HT-29 (cell line): ENCODE data around the gene PHC2. TPM values are rescaled to one million over a fixed set of nuclear protein-coding genes. Genes with fewer than 3 reads are reported as not detected.

Experiments
- DNase-seq: peaks from one replicate; pipeline ENCODE4 v3.0.0-alpha.2; 2015; ENCODE audit warnings: low spot score
- total RNA-seq: library from RNA; depleted of rRNA; stranded (reverse); fragments of >200 nt; shearing (Covaris generic); gene quantifications from 2 replicates; pipeline ENCODE4 v1.2.3, GENCODE V29; 2014

The PHC2 gene
- total RNA-seq, 1 experiment from 2014 or later = 166 TPM

DNA sequence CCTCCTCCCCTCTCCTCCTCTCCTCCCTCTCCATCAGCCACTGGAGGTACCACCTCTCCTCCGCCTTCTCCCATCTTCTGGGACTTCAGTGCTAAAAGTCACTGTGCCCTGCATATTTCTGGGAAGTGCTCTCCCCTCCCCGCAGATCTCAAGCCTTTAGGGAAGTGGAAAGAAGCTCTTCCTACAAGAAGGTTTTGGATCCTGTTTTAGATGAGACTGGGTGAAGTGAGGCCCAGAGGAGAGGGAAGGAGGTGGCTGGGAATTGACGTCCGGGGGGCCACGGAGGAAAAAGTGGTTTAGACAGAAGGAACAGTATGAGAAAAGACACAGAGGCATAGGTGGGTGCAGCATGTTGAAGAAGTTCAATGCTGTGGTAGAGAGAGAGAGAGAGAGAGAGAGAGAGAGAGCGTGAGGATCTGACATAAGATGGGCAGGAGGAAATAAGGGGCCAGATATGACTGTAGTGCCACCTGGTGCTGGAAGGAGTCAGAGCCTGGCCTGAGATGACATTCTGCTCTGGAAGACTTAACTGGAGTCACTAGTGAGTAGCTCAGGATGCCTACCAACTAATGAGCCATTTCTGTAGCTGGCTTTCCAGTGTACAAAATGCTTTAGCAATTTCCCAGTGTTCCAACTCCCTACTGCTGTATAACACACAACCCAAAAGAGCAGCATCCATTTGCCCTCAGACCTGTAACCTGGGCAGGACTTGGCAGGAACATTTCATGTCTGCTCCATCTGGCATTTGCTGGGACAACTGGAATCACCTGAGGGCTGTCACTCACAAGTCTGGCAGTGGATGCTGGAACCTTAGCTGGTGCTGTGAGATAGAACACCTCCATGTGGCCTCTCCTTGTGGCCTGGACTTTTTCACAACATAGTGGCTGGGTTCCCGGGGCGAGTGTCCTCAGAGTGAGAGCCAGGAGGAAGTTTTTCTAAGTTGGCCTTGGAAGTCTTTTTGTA, 24.9 kb upstream of the PHC2 start:
- DNase-seq = peak; percentile 70

DNA sequence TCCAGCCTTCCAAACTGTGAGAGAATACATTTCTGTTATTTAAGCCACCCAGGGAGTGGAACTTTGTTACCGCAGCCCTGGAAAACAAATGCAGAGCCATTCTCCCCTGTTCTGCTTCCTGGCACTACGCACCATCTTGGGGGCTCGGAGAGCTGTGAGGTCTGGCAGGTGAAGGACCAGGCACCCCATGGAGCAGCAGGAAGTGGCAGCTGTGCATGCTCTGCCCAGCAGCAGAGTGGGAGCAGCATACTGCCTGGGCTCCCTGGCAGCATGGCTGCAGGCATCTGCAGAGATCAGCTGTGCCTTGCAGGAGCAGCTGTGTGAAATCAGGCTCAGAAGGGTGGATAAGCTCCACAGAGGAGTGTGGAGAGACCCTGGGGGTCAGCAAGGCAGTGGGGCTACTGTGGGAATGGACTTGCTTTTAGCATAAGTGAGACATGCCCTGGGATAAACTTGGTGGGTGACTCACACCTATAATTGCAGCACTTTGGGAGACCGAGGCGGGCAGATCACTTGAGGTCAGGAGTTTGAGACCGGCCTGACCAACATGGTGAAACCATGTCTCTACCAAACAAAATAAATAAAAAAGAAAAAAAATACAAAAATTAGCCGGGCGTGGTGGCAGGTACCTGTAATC, 23.9 kb upstream of the PHC2 start:
- no peak for DNase-seq

DNA sequence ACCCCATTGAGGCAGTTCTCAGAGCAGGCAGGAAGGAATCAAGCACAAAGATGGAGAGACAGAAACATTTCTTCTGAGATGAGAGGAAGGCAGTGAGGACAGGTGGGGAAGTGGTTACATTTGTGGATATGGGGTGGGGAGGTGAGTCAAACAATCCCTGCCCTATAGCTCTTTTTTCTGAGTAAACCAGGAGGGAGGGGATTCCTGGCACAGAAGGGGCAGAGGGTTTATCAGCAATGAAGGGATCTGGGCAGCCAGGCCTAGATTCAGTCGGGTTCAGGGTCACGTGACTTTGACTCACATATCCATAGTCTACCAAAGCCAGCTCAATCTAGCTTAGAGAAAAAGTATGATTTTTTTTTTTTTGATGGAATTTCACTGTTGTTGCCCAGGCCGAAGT, 15.7 kb upstream of the PHC2 start:
- DNase-seq = no peak

DNA sequence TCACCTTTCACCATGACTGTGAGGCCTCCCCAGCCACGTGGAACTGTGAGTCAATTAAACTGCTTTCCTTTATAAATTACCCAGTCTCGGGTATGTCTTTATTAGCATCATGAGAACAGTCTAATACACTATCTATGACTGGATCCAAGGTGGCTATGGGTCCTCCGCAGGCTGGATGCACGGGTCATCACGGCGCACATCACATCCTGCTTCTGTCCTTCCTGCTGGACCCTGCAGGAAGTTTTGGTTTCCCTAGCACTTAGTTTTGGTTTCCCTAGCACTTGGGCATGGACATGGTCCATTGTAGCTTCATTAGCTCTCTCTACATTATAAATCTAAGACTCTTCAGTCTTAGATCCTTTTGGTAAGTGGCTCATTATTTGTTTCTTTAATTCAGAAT, 14.2 kb upstream of the PHC2 start:
- no peak for DNase-seq

DNA sequence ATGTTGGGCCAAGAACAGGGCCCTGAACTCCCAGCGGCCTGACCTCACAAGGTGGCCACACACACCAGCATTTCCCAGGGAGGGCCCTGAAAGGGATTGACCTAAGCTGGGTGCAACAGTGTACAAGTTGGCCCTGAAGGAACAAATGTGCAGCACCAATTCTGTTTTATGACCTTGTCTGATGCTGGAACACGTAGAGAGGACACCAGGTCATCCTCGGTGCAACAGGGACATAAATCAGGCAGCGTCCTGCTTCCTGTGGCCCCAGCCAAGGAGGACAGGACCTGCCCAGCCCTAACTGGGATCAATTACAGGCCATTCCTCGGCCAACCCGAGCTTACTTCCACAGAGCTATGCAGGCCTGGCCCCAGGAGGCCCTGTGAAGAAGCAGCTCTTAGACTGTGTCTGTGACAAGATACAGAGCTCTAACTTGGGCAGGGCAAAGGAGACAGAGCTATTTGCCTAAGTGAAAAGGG, 12.8 kb upstream of the PHC2 start:
- DNase-seq = no peak

- DNase-seq = no peak
Measured at GRCh38 chr1:33443080-33443704, 12.3 kb upstream of the PHC2 start.

- DNase-seq = no peak
Measured at GRCh38 chr1:33442141-33442540, 11.2 kb upstream of the PHC2 start.

- no peak for DNase-seq
Measured at GRCh38 chr1:33441088-33441745, 10.3 kb upstream of the PHC2 start.

GRCh38 chr1:33439662-33440061, 8.8 kb upstream of the PHC2 start:
- DNase-seq = no peak

DNA sequence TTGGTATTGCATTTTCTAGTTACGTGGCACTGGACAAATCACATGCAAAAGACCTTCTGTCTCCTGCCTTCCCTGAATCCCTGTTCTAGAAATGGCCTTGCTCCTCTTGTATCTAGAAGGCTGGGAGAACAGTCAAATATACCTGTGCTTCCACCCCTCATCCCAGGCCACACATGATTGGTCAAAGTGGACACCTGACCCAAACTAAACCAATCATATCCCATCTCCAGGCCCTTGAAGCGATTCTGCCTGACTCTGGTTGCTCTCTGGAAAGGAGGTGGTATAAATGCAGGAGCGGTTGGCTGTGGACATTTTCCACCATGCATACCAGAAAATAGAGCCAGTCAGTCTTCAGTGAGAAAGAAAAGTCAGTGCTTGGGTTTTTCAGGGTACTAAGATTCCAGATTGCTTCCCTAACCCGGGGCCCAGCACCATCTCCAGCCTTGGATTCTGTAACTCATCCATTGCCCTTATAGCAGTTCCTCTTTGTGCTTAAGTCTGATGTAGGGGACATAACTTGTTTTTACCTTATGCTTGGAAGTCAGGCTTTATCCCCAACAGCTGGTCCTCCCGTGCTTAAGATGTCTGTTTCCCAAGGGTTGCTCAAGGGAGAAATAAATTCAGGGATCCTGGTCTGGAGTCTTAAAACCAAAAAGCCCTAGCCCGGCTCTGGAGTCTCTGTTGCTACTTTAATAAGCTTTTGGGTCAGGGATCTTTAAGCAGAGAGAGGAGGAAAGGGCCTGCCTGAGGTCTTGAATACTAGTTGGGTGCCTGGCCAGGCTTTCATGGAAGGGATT, 7.7 kb upstream of the PHC2 start:
- DNase-seq = no peak

- no peak for DNase-seq
Measured at GRCh38 chr1:33436557-33437285, 5.8 kb upstream of the PHC2 start.

- DNase-seq = no peak
Measured at GRCh38 chr1:33435096-33435820, 4.4 kb upstream of the PHC2 start.

- DNase-seq = no peak
Measured at GRCh38 chr1:33434363-33434750, 3.5 kb upstream of the PHC2 start.

GRCh38 chr1:33433509-33434362, 2.8 kb upstream of the PHC2 start:
- DNase-seq = peak; percentile 38

DNA sequence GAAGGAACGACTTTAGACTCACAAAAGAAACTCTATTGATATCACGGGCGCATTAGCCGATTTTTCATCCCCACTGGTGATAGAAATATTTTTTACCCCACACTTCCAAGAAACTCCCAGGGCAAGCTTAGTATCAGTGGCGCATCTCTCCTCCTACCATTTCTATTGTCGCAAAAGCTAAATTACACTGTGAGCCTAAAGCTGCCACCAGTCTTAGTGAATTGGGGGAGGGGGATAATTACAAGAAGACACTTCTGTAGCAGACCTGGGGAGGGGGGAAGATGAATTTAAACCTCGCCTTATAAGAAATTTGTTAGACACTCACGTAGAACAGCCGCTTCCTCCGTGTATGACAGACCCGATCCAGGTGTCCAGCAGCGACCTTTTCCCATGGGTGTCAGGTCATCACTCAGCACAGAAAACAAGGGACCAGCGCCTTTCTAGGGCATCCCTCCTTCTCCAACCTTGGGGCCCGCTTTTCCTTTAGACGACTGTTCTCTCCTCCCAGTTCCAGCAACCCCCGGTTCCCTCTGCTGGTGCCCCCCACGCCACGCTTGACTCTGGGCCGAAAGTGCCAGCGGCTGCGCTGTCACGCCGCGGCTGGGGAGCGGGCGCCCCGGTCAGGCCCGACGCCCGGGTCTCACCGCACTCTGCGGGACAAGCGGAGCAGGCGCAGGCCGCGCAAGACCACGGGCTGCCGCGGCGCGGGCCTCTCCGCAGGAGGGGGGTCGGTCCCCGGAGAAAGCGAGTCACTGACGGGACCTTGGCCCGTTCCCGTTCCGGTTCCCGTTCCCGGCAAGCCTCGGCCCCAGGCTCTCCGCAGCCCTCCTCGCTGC, 821 bp downstream of the PHC2 start:
- no peak for DNase-seq

GRCh38 chr1:33429332-33429731, 1.6 kb downstream of the PHC2 start:
- DNase-seq = no peak

GRCh38 chr1:33428661-33429060, 2.2 kb downstream of the PHC2 start:
- DNase-seq = no peak

DNA sequence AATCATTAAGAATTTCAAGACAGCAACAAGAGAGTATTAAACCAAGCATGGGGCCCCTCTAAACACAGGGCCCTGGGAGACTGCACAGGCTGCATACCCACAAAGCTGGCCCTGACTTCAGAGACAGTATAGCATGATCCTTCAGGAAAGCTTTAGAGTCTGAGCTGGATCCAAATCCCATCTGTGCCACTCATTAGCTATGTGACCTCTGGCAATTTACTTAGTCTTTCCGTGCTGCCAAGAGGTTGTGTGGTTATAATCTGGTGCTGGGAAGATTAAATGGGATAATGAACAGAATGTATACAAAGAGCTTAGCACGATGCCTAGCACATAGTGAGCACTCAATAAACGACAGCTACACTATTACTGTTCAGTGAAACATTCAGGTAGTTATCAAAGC, 4.0 kb downstream of the PHC2 start:
- DNase-seq = no peak
